HL-60/S4 treated with retinoic acid at 250 ng/mL for 4 days and 3 days (cell line): ENCODE measurements around the gene C22orf39.
"Not testable (repeated sequence)": the region's sequence is repeated elsewhere in the genome, so short reads cannot be mapped to it uniquely, and the experiment has no call there.

ENCODE experiments used
- in situ Hi-C: fragments of 300-500 bp; cut with MboI; formaldehyde crosslinking; loops from 2 replicates; pipeline ENCODE4 v1.7.0; 2022; ENCODE audit warnings: low sequenced_read_pairs

The C22orf39 gene

DNA sequence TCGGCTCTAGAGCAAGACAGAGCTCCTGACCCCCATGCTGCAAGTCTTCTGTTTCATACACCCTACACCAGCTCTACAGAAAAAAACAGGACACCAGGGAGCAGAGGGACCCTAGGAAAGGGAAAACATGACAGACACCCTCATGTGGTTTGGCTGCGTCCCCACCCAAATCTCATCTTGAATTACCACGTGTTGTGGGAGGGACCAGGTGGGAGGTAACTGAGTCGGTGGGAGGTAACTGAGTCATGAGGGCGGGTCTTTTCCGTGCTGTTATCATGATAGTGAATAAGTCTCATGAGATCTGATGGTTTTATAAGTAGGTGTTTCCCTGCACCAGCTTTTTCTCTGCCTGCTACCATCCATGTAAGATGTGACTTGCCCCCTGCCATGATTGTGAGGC lies 6.6 kb upstream of the C22orf39 start:
- in situ Hi-C loops, result no loop called here

DNA sequence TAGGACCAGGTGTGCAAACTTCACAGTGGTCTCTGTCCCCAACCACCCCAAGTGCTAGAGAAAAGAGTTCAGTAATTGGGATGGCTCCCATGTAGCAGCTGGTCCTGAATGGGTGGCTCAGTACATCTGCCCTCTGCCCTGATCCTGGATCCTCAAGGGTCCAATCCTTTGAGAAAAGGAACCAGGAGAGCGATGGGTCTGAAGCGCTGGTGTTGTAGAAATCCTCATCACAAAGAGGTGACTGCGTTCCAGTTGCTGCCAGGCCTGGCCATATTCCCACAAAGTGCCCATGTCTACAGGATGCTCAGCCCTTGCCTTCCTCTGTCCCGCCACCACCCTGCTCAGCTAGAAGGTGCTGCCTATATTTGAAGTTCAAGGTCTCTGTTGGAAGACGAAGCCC lies 6.2 kb upstream of the C22orf39 start:
- in situ Hi-C loops, result no loop called here

DNA sequence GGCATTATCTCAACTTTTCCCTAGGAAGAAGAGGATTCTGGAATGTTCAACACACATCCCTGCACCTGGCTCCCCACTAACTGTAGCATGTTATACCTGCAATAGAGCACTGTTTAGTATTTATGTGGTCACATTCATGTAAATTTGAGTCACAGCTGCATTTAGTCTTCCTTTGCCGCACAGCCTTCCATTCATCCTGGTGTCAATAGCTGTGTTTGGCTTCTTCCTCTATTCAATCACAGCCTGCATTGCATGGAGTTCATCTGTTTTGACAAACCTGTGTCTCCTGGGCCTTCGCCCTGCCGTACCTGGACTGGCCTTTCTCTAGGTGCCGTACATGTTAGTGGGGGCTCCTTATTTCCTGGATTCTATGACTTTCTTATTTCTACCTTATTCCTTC lies 4.1 kb upstream of the C22orf39 start:
- in situ Hi-C loops, result no loop called here

DNA sequence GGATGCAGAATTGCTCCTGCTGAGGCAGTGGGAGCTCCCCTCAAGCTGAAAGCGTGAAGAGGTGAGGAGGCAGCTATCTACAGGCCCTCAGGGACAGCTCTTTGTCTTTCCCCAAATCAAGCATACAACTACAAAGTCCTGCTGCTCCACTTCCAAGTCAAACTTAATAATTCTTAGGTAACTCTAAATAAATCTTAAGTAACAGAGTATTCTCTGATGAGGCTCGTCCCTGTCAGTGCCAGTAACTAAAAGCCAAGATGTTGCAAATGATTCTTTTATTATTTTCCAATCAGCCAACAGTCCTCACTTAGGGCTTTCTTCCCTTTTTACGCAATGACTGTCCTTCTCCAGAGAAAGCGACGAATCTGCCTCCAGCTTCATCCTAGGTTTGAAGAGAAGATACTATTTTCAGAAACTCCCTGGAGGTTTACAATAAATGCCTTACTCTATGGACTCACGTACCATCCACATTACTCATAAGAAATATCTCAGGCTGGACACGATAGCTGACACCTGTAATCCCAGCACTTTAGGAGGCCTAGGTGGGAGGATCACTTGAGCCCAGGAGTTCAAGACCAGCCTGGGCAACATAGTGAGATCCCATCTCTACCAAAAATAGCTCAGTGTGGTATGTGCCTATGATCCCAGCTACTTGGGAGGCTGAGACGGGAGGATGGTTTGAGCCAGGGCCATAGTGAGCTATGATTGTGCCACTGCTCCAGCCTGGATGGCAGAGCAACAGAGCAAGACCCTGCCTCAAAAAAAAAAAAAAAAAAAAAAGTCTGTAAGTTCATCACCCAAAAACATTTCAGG lies 3.1 kb upstream of the C22orf39 start:
- in situ Hi-C loops, result no loop called here

DNA sequence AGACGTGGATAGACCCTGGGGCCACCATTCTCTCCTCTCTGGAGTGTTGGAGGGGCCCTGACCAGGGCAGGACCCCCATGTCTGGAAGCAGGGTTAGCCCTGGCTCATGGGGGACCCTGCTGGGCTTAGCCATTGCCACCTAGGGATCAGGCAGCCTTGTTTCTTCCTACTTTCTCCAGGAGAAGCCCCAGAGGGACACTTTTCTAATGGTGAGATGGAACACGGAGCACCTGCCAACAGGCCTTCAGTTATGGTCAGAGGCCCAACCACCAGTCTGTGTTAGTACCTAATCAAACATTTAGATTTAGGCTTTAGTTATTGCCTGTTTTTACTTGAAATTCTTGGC lies 1.9 kb upstream of the C22orf39 start:
- in situ Hi-C loops, result no loop called here

DNA sequence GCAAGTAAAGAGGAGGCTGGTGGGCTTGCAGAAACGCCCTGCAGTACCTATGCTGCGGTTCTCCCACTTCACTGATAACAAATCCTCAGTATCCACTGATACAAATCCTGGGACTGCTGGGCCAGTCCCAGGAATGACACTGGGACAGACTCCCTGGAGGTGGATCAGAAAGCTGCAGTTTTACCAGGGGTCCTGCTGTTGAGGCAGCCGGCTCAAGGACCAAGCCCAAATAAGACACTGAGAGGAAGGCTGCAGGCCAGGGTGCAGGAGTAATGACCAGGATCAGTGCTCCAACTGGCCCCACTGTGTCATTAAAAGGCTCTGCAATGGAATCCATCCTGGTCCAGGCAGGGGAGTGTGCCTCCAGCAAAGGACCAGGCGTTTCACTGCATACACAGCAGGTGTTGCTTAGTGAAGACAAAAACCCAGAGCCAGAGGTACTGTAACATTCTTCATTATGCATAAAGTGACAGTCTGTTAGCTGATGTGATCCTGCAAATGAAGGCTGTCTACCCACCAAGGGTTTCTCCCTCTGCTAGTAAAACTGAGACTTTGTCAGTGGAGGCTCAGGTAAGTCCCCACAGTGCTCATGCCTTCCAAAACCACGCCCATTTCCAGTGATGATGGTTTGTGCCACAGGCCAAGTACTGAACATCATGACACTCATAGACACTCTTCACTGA lies 1.4 kb upstream of the C22orf39 start:
- in situ Hi-C loops, result no loop called here

DNA sequence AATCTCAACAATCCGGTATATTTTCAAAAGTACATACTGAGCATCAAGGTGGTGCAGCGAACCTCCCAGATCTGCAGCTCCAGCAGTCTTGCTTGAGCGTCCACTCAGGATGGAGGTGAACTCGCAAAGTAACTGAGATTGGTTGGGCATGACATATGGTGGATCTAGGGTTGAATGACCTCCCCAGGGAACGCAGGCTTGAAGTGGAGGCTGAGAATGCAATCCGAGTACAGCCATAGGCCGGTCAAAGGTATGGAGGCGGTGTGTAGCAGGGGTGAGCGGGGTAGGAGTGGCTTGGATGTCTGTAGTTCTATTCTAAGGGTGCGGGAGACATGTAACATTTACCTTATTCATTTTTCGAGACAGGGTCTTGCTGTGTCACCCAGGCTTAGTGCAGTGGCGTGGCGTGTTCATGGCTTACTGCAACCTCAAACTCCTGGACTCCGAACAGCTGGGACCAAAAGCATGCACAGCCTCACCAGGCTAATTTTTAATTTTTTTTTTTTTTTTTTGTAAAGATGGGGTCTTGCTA lies 631 bp upstream of the C22orf39 start:
- in situ Hi-C loops, result no loop called here

DNA sequence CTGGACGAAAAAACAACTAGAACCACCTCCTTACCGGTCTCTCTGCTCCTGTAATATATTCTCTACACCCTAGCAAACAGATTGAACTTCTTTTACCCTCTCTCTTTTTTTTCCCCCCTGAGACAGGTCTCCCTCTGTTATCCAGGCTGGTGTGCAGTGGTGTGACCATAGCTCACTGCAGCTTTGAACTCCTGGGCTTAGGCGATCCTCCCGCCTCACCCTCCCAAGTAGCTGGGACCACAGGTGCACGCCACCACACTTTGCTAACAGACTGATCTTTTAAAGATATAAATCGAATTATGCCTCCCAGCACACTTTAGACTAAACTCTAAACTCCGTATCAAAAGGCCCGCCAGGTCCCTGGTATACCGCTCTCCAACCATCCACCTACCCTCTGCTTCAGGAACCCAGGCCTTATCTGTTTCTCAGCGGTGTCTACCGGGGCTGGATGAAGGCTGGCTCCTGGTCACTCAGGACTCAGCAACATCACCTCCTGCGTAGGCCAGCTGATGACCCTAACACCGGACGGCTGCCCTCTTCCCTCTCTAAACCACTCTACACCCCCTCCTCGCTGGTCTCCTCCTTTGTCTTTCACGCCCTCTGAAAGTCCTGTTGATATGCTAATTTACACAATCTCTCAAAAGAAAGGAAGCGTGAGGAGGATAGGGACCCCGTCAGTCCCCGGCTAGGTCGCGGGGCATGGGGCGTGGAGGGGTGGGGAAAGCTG lies 745 bp downstream of the C22orf39 start:
- in situ Hi-C loops, result no loop called here

DNA sequence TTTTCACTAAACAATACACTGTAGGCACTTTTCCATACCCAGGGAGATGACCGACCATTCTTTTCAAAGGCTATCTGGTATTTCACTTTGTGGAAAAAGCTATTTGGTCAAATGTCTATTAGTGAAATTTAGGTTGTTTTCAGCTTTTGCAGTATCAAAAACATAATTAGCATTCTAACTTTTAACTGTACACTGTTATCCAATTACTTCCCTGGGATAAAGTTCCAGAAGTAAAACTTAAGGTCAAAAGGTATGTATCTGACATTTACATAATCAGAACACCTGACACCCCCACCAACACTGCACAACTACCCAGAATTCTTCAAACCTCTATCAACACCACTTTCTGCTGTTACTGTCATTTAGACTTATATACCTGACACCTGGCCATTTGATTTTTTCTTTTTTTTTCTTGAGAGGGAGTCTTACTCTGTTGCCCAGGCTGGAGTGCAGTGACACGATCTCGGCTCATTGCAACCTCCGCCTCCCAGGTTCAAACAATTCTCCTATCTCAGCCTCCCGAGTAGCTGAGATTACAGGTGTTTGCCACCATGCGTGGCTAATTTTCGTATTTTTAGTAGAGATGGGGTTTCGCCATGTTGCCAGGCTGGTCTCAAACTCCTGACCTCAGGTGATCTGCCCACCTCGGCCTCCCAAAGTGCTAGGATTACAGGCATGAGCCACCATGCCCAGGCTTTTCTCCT lies 2.1 kb downstream of the C22orf39 start:
- in situ Hi-C loops, result not testable (repeated sequence)

DNA sequence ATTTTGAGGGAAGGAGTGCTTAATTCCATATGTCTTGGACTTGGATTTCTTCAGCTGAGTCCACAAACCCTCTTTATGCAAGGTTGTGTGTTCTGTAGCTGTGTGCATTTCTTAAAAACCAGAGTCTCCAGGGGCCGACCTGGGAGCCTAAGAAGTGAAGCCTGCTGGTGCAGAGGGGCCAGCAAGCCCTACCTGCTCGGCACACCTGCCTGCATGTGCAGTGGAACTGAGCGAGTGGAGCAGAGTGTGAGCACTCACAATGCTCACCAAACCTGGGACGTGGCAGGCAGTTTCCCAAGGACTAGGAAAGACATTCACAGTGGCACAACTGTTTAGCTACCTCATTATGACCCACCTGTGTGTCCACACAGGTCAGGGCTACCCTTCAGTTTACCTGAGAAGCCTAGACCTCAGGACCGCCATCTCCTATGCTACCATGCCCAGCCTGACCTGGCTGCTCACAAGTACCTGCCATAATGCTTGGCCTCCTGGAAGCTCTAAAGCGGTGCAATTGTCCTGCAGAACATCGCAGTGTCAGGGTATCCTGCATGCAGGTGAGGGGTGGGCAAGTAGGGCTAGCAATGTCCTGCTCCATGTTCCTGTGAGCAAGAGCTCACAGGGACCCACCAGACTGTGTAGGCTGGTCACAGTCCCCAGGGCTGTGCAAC lies 3.8 kb downstream of the C22orf39 start:
- in situ Hi-C loops, result no loop called here

DNA sequence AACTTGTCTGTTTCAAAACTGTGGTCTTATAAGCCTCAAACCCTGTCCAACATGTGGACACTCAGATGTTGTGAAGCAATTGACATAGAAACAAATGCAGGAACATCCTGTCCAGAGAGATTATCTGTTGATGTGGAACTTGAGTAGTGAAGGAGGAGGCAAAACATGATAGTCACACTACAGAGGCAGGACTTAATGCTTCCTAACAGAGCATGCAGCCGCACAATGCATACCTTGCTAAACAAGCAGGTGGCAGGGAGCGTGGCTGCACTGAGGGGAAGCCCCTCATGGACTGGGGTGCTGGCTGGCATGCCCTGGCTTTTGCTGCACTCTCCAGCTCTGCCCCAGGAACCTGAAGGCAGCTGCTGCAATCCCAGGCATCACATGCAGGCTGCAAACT lies 5.3 kb downstream of the C22orf39 start:
- in situ Hi-C loops, result no loop called here

DNA sequence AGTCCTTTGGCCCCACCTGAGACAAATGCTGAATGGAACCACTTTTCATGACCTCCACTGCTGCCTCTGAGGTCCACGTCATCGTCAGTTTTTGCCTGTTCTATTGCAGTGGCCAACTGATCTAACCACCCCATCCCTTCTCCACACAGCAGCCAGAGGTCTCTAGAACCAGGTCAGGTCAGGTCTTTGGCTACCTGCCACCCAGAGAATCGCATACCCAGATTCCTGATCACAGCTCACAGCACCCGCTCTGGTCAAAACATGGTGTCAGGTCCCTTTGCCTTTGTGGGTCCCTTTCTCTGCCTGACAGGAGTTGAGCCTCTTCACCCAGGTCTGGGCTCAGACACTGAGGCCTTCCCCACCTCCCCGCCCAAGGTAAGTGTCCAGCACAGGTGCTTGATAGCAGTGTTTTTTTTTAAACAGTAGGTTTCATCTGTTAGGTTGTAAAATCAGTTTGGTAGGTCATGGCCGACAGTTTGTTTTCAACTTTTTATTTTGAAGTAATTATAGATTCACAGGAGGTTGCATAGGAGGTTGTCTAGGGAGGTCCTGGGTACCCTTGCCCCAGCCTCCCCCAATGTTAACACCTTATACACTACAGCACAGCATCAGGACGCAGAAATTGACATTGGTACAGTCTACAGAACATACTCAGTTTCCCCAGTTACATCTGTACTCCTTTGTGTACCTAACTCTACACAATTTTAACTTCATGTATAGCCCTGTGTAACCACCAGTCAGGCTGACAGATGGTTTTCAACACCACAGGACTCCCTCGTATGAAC lies 6.9 kb downstream of the C22orf39 start:
- in situ Hi-C loops, result no loop called here

DNA sequence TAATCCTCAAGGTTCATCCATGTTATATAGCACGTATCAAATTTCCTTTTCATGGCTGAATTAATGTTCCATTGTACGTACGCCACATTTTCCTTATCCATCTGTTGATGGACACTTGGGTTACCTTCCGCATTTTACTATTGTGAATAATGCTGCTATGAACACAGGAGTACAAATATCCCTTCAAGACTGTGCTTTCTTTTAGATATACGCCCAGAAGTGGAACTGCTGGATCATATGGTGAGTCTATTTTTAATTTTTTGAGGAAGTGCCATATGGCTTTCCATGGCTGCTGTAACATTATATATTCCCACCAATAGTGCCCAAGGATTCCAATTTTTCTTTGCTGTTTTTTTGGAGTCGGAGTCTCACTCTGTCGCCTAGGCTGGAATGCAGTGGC lies 9.2 kb downstream of the C22orf39 start:
- in situ Hi-C loops, result loop anchor here (10.0 kb wide), 1 partner anchor 63 kb away; no protein-coding TSS in a partner anchor

DNA sequence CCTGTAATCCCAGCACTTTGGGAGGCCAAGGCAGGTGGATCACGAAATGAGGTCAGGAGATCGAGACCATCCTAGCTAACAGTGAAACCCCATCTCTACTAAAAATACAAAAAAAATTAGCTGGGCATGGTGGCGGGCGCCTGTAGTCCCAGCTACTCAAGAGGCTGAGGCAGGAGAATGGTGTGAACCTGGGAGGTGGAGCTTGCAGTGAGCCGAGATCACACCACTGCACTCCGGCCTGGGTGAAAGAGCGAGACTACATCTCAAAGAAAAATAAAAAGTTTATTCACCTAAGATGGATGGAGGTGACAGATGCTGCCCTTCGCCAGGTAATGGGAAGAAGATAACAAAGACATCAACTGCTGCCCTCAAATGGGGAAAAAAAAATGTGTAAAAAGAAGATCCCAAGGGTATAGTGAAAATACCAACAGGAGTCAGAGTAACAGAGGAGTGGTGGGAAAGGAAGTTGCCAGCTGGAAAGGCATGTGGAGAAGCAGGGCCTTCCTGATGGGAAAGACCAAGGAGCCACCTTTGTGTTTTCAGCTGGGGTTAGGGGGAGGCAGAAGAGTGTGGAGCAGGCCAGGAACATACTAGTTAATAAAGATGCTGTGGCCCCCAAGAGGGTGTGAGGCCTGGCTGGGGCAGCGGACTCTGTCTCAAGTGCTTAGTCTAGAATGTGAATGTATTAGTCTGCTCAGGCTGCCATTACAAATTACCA lies 10.9 kb downstream of the C22orf39 start:
- in situ Hi-C loops, result loop anchor here (10.0 kb wide), 1 partner anchor 62 kb away; no protein-coding TSS in a partner anchor

DNA sequence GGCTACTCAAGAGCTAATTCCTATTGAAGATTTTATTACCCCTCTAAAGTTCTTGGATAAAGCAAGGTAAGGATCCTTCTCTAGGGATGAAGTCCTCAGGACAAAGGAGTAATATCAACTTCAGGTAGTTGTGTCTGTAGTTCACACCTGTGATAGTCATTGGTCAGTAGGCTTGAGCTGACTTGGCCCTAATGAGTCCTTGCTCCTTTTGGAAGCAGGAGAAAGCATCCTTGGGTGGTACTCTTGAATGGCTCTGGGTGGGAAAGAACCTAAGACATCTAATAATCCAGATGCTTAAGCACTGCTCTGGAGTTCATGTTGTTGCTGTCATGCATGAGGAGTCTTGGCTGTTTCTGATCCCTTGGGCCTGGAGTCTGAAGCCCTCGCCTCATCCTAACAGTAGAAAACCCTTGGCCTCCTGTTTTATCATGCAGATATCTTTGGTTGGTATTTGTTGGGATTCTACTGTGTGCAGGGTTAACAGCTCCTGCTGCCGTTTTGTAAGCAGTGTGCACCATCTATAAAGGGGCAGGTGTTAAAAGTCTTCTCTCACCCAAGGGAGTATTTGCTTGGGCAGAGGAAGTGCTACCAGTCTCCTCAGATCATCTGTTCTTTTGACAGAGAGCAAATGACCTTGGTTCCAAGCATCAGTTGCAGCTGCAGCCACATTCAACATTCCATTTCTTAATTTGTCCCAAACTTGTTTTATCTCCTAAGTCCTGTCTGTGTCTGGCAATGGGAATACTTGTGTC lies 12.5 kb downstream of the C22orf39 start:
- in situ Hi-C loops, result loop anchor here (10.0 kb wide), 1 partner anchor 60 kb away; no protein-coding TSS in a partner anchor

DNA sequence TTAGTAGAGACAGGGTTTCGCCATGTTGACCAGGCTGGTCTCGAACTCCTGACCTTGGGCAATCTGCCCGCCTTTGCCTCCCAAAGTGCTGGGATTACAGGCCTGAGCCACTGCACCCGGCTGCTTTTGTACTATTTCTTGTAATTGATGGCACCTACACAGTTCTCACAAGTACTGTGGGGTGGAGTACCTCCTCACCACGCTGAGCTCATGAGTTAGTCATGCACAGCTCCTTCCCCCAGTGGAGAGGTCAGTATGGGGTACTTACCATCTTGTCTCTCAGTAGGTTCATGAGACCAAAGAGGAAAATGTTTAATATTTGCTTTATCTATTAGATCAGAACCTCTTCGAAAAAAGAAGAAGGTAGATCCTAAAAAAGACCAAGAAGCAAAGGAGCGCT lies 13.1 kb downstream of the C22orf39 start:
- in situ Hi-C loops, result loop anchor here (10.0 kb wide), 1 partner anchor 60 kb away; no protein-coding TSS in a partner anchor

DNA sequence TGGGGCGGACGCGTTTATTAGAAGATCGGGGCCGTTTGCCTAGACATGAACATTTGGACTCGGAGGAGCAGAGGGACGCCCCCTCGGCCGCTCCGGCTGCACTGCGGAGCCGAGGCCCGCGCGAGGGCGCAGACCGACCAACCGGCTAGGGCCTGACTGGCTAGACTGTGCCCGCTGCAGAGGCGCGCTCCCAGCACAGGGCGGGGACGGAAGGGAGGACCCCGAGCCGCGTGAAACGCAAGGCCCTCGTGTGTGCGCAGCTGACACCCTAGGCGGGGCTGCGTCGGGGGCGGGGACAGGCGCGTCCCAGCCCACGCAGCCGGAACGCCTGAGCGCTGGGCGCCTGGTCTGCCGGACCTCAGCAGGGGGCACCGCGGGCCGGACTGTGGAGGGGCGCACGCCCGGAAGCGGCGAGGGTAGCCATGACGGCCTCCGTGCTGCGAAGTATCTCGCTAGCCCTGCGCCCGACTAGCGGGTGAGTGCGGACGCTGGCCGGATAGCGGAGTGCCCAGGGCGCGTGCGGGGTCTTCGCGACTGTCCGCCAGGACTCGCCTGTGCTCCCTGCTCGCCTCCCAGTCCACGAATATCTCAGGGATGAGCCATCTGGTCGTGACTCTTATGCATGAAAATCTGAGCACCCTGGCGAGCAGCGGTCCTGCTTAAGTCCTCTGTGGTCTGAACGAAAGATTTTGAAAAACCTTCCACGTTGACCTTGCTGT lies 15.2 kb downstream of the C22orf39 start, which contains the start of gene MRPL40:
Gene MRPL40, plus strand, starts transcription at position 413 of the 719 bp plus-strand sequence. Its CDS starts 10 bp downstream, at position 423.
- in situ Hi-C loops, result loop anchor here (10.0 kb wide), 1 partner anchor 57 kb away; no protein-coding TSS in a partner anchor
